T-helper 17 cell (primary cell): ENCODE measurements around the gene HOXB13. TPM values are rescaled to one million over a fixed set of nuclear protein-coding genes. Genes with fewer than 3 reads are reported as not detected.
A peak's percentile ranks its signal among the peaks of the same experiment; 100 is the strongest.

ENCODE experiments used
- ATAC-seq: fragments of 150-1000 bp; cut with Tn5 transposase; 2 replicates; pipeline ENCODE4 v1.10.0; 2021; ENCODE audit warnings: mild to moderate bottlenecking, moderate library complexity
- DNase-seq, 3 donors: peaks; one replicate each; pipeline versions ENCODE4 v3.0.0 to v3.0.0-alpha.2; 2020 to 2021
- H3K9me3 ChIP-seq: one replicate; pipeline ENCODE4 v1.7.0; 2013; ENCODE audit warnings: low read length, mild to moderate bottlenecking; ENCODE audit not compliant: control insufficient read depth, poor library complexity, severe bottlenecking
- H3K27ac Mint-ChIP-seq: one replicate; pipeline ENCODE4 v1.8.0; 2022; ENCODE audit warnings: mild to moderate bottlenecking, moderate library complexity, mixed read lengths
- H3K27me3 Mint-ChIP-seq: one replicate; pipeline ENCODE4 v1.8.0; 2022; ENCODE audit warnings: mixed read lengths
- H3K36me3 Mint-ChIP-seq: one replicate; pipeline ENCODE4 v1.8.0; 2022; ENCODE audit warnings: low read depth, mixed read lengths
- H3K4me1 Mint-ChIP-seq: one replicate; pipeline ENCODE4 v1.8.0; 2022; ENCODE audit warnings: mild to moderate bottlenecking, mixed read lengths
- H3K4me3 Mint-ChIP-seq: one replicate; pipeline ENCODE4 v1.8.0; 2022; ENCODE audit warnings: mild to moderate bottlenecking, moderate library complexity, mixed read lengths
- total RNA-seq, 4 donors: library from RNA in 2 of 4; stranded (reverse) in 2 of 4; gene quantifications; one replicate each; pipeline ENCODE4 v1.2.3 and lab custom pipeline; 2022 to 2026

The HOXB13 gene
- total RNA-seq, 2 donors from 2014 or later: not detected

DNA sequence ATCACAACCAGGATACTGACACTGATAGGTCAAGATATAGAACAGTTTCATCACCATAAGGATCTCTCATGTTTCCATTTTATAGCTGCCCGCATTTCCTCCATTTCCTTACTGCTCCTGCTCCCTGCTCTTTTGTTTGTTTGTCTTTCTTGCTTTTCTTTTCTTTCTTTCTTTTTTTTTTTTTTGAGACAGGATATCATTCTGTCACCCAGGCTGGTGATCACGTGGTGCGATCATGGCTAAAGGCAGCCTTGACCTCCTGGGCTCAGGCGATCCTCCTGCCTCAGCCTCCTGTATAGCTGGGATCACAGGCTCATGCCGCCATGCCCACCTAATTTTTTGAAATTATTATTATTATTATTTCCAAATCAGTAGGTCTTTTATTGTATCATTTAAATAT is 37.9 kb downstream of the HOXB13 start:
- H3K9me3 ChIP-seq: no peaks in the 10 kb centered on the region
- DNase-seq: no peak
- Mint-ChIP-seq H3K36me3 (no peaks in the 10 kb centered on the region), H3K4me3 (no peak overlapping the region), H3K27me3 (peaks cover 24% of the 10 kb centered on the region), H3K4me1 (no peaks in the 10 kb centered on the region), H3K27ac (no peak overlapping the region)
- no peak for ATAC-seq

DNA sequence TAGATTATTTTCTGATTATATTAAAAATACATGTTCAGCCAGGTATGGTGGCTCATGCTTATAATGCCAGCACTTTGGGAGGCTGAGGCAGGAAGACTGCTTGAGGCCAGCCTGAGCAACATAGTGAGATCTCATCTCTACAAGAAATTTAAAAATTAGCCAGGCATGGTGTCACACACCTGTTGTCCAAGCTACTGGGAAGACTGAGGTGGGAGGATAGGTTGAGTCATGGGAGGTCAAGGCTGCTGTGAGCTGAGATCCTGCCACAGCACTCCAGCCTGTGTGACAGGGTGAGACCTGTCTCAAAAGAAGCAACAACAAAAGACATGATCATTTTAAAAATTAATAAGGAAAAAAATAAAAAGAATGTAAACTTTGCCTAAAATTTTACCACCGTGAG is 46.9 kb downstream of the HOXB13 start:
- Mint-ChIP-seq H3K27me3 (peaks cover 51% of the 10 kb centered on the region), H3K36me3 (peaks cover 3% of the 10 kb centered on the region), H3K4me1 (peaks cover 4% of the 10 kb centered on the region), H3K4me3 (no peak overlapping the region), H3K27ac (no peak overlapping the region)
- ATAC-seq (no peak), DNase-seq (no peak)
- no peaks in the 10 kb centered on the region for H3K9me3 ChIP-seq

DNA sequence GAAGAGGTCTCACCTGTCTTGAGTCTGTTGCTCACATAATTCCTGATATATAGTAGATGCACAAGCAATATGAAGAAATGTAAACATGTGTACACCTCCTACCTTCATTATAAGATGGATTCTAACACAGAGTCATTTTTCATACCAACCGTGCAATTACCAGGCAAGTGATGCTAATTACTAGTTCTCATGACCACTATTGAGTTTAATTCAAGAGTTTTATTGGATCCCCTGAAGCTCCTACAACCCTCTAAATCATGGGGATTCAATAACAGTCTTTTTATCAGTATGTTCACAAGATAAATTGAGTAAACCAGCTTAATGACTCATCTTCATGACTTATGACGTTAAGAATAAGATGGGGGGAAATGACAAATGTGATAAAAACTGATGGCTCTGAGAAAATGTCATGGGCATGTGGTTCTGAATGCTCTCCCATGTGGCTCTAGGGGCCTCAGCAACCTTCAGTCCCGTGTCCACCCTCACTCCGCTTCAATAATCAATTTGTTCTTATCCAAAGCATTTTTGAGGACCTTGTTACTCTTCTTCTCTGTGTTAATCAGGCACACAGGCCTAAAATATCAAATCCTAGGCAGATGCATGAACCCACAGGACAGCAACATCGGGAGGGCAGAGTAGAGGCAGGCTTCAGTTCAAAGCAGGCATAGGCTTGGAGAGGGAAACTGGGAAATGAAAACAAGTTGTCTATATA is 49.0 kb downstream of the HOXB13 start:
- DNase-seq (no peak), ATAC-seq (no peak)
- peaks cover 4% of the 10 kb centered on the region for H3K4me1 Mint-ChIP-seq
- H3K27ac Mint-ChIP-seq: no peak overlapping the region
- H3K9me3 ChIP-seq: no peaks in the 10 kb centered on the region
- H3K36me3 Mint-ChIP-seq: peaks cover 3% of the 10 kb centered on the region
- H3K27me3 Mint-ChIP-seq: peaks cover 58% of the 10 kb centered on the region
- no peak overlapping the region for H3K4me3 Mint-ChIP-seq

DNA sequence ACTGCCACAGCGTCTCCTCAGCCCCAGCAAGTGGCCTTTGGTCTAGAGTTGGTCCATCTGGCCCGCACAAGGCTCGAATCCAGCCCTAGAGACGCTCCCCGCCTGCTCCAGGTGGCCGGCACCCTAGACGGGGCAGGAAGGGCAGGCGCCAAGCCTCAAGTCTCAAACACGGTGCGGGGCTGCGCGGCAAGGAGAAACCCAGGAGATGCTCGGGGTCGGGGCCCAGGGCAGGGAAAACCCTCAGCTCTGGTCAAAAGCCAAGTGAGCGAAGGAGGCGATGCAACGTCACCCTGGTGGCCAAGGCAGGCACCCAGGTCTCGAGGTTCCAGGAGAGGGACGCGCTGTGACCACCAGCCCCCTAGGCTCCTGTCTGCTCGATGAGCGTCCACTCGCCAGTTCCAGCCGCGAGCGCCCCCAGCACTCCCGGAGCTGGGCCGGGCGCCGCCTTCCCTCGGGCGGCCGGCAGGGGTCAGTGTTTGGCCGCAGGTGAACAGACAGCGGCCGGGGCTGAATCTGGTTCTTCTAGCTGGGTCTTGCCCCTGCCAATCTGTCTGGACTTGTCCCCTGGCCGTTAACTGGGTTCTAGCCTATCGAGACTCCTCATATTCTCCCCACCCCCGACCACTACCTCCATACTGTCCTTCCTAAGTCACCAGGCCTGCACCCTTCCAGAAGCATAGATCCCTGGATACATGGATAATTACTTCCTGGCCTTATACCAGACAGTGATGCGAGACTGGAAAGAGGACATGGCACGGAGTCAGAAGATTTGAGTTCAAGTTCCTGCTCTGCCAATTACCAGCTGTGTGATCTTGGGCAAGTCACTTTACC is 50.2 kb downstream of the HOXB13 start:
- H3K36me3 Mint-ChIP-seq: peaks cover 3% of the 10 kb centered on the region
- peak overlapping the region; percentile 77 for H3K4me3 Mint-ChIP-seq
- ATAC-seq (peak; percentile 94), DNase-seq (peak; percentile 56 to 70 (median 63))
- peaks cover 4% of the 10 kb centered on the region for H3K4me1 Mint-ChIP-seq
- H3K9me3 ChIP-seq: no peaks in the 10 kb centered on the region
- peak overlapping the region; percentile 49 for H3K27ac Mint-ChIP-seq
- H3K27me3 Mint-ChIP-seq: peaks cover 59% of the 10 kb centered on the region

DNA sequence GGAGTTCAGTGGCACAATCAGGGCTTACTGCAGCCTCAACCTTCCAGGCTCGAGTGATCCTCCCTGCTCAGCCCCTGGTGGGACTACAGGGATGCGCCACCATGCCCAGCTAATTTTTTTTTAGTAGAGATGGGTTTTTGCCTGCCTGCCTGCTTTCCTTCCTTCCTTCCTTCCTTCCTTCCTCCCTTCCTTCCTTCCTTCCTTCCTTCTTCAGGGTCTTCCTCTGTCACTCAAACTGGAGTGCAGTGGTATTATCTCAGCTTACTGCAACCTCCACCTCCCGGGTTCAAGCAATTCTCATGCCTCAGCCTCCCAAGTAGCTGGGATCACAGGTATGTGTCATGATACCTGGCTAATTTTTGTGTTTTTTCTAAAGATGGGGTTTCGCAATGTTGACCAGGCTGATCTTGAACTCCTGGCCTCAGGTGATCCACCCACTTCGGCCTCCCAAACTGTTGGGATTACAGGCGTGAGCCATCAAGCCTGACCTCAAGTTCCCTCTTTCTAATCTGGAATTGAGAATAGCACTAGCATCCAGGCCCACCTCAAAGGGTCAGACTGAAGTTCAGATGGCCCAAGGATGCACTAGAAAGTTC is 51.5 kb downstream of the HOXB13 start:
- H3K27me3 Mint-ChIP-seq: peaks cover 53% of the 10 kb centered on the region
- DNase-seq: no peak
- H3K4me1 Mint-ChIP-seq: peaks cover 4% of the 10 kb centered on the region
- ATAC-seq: no peak
- H3K4me3 Mint-ChIP-seq: no peak overlapping the region
- no peaks in the 10 kb centered on the region for H3K9me3 ChIP-seq
- peak overlapping the region; percentile 86 for H3K27ac Mint-ChIP-seq
- H3K36me3 Mint-ChIP-seq: peaks cover 3% of the 10 kb centered on the region

Other genes starting within 250 kb of the HOXB13 start
- not detected for gene HOXB1, start 197.7 kb downstream of the HOXB13 start, total RNA-seq
- 10 to 100 TPM in 1 of 2 donors, 1 to 10 TPM in 1; 4.5 to 18.8 TPM for gene HOXB2, start 183.6 kb downstream of the HOXB13 start, total RNA-seq
- gene HOXB4, start 150.4 kb downstream of the HOXB13 start, total RNA-seq: 1 to 10 TPM in 1 of 2 donors, under 1 TPM in 1; 0.91 to 1.8 TPM
- 1 to 10 TPM; 1.7 to 4.6 TPM for gene HOXB3, start 138.5 kb downstream of the HOXB13 start, total RNA-seq
- not detected for gene HOXB5, start 135.0 kb downstream of the HOXB13 start, total RNA-seq
- not detected for gene HOXB6, start 123.8 kb downstream of the HOXB13 start, total RNA-seq
- under 1 TPM in 1 of 2 donors, not detected in 1; 0.82 TPM for gene HOXB7, start 117.7 kb downstream of the HOXB13 start, total RNA-seq
- not detected for gene HOXB8, start 113.5 kb downstream of the HOXB13 start, total RNA-seq
- gene HOXB9, start 102.4 kb downstream of the HOXB13 start, total RNA-seq: under 1 TPM in 1 of 2 donors, not detected in 1; 0.16 TPM
- not detected for gene PRAC1, start 6.2 kb downstream of the HOXB13 start, total RNA-seq
- not detected for gene PRAC2, start 5.6 kb downstream of the HOXB13 start, total RNA-seq
- not detected for gene TTLL6, start 88.5 kb upstream of the HOXB13 start, total RNA-seq
- 100 to 1,000 TPM; 152 to 154 TPM for gene CALCOCO2, start 102.3 kb upstream of the HOXB13 start, total RNA-seq
- gene ATP5MC1, start 164.0 kb upstream of the HOXB13 start, total RNA-seq: 10 to 100 TPM; 17.3 to 25.7 TPM
- 10 to 100 TPM; 78.9 to 84.5 TPM for gene UBE2Z, start 179.7 kb upstream of the HOXB13 start, total RNA-seq
- gene SNF8, start 216.1 kb upstream of the HOXB13 start, total RNA-seq: 10 to 100 TPM; 53.8 to 70.6 TPM
- not detected for gene GIP, start 239.8 kb upstream of the HOXB13 start, total RNA-seq